Measurements from ENCODE around the gene IRF8.
"Not testable (repeated sequence)": the region's sequence is repeated elsewhere in the genome, so short reads cannot be mapped to it uniquely, and the experiment has no call there.

Gene IRF8

GRCh38 chr16:85898521-85899442, at the start of gene IRF8:
IRF8 (plus strand) TSS chr16:85899162; CDS start chr16:85903016, 3,854 bp downstream.
- no peak for DNase-seq

GRCh38 chr16:85849388-85849787, 49.6 kb upstream of the IRF8 start:
- DNase-seq: no peak

GRCh38 chr16:85850344-85850880, 48.5 kb upstream of the IRF8 start:
- no peak for DNase-seq

- no peak for DNase-seq
These were observed 47.8 kb upstream of the IRF8 start for GRCh38 chr16:85851034-85851785.

GRCh38 chr16:85853547-85854545, 45.1 kb upstream of the IRF8 start:
- no peak for DNase-seq

- no peak for DNase-seq
These were observed 44.0 kb upstream of the IRF8 start for GRCh38 chr16:85854935-85855334.

- DNase-seq: no peak
These were observed 42.9 kb upstream of the IRF8 start for GRCh38 chr16:85856079-85856478.

GRCh38 chr16:85856585-85856984, 42.4 kb upstream of the IRF8 start:
- DNase-seq: no peak

- DNase-seq: no peak
These were observed 41.6 kb upstream of the IRF8 start for GRCh38 chr16:85857406-85857805.

- DNase-seq: not testable (repeated sequence)
These were observed 40.4 kb upstream of the IRF8 start for GRCh38 chr16:85858571-85858970.

- DNase-seq: no peak
These were observed 39.8 kb upstream of the IRF8 start for GRCh38 chr16:85858984-85859817.

GRCh38 chr16:85859818-85860125, 39.2 kb upstream of the IRF8 start:
- DNase-seq: no peak

GRCh38 chr16:85860413-85861094, 38.4 kb upstream of the IRF8 start:
- no peak for DNase-seq

GRCh38 chr16:85861095-85861825, 37.7 kb upstream of the IRF8 start:
- DNase-seq: no peak

- no peak for DNase-seq
These were observed 36.2 kb upstream of the IRF8 start for GRCh38 chr16:85862476-85863383.

GRCh38 chr16:85863384-85863774, 35.6 kb upstream of the IRF8 start:
- no peak for DNase-seq

- no peak for DNase-seq
These were observed 34.0 kb upstream of the IRF8 start for GRCh38 chr16:85864965-85865364.

GRCh38 chr16:85867189-85867588, 31.8 kb upstream of the IRF8 start:
- no peak for DNase-seq

- no peak for DNase-seq
These were observed 30.5 kb upstream of the IRF8 start for GRCh38 chr16:85868495-85868894.

Data from NCI-H1436 (cell line).